HEK293 (cell line): ENCODE data around the gene CYBA.

Experiments used
- CTCF ChIA-PET: fragments of 350-600 bp; formaldehyde crosslinking; extraction: SDS; loops from one replicate; lab custom pipeline; 2021; ENCODE audit warnings: antibody characterized with exemption; lab: Yijun Ruan, JAX
- POLR2A ChIA-PET: fragments of 300-600 bp; formaldehyde crosslinking; extraction: SDS; loops from one replicate; lab custom pipeline; 2020; ENCODE audit warnings: antibody characterized with exemption, inconsistent platforms; lab: Yijun Ruan, JAX
- H3K27ac ChIP-seq: fragments of 200-500 bp; sonication (Bioruptor generic); 2 replicates; pipeline ENCODE4 v1.5.1; 2014; ENCODE audit warnings: low read depth, low read length, control low read depth, inconsistent platforms; ENCODE audit errors: extremely low read depth
- H3K36me3 ChIP-seq, 2 experiments: fragments of 200-500 bp in 1 of 2; sonication (Bioruptor generic) in 1 of 2; 1 replicate in 1 of 2; 2 replicates in 1 of 2; pipeline ENCODE4 v1.5.1; 2014 to 2017; ENCODE audit warnings: inconsistent platforms in 2 of 2, low read length in 2 of 2; ENCODE audit not compliant: control insufficient read depth in 2 of 2, insufficient read depth in 1 of 2
- H3K4me1 ChIP-seq: fragments of 200-500 bp; sonication (Bioruptor generic); 2 replicates; pipeline ENCODE4 v1.5.1; 2014; ENCODE audit warnings: mild to moderate bottlenecking, low read length, inconsistent platforms; ENCODE audit not compliant: control insufficient read depth, insufficient read depth
- H3K4me3 ChIP-seq: 2 replicates; pipeline ENCODE4 v1.5.1; 2011; ENCODE audit warnings: low read depth, mild to moderate bottlenecking, control low read depth, low read length, moderate library complexity
- H3K9me3 ChIP-seq: fragments of 200-500 bp; sonication (Bioruptor generic); 2 replicates; pipeline ENCODE4 v1.5.1; 2014; ENCODE audit warnings: low read depth, low read length, inconsistent platforms; ENCODE audit not compliant: control insufficient read depth, insufficient read depth
- AEBP2 ChIP-seq: fragments of 450-650 bp; formaldehyde crosslinking; IDR thresholded peaks from 2 replicates; pipeline ENCODE4 v1.5.1; 2016; ENCODE audit warnings: missing biosample characterization, missing genetic modification characterization, borderline replicate concordance
- BCL11A ChIP-seq: fragments of 450-650 bp; formaldehyde crosslinking; IDR thresholded peaks from 2 replicates; pipeline ENCODE4 v1.5.1; 2016; ENCODE audit warnings: low read depth, missing biosample characterization, missing genetic modification characterization
- PBX3 ChIP-seq: sonication (generic); formaldehyde crosslinking; IDR thresholded peaks from 2 replicates; pipeline ENCODE4 v1.8.1; 2022; ENCODE audit warnings: mild to moderate bottlenecking, moderate library complexity, missing genetic modification reagents
- SETDB1 ChIP-seq: IDR thresholded peaks from one replicate; pipeline ENCODE4 v1.6.1; 2017; ENCODE audit warnings: mild to moderate bottlenecking, low read length, moderate library complexity, mixed read lengths; ENCODE audit not compliant: insufficient read length
- YY1 ChIP-seq: fragments of 450-650 bp; formaldehyde crosslinking; IDR thresholded peaks from 2 replicates; pipeline ENCODE4 v1.5.1; 2018; ENCODE audit warnings: missing biosample characterization, missing genetic modification characterization
- ZBTB10 ChIP-seq: fragments of 450-650 bp; formaldehyde crosslinking; IDR thresholded peaks from 2 replicates; pipeline ENCODE4 v1.5.1; 2016; ENCODE audit warnings: missing biosample characterization, missing genetic modification characterization
- ZBTB48 ChIP-seq: fragments of 450-650 bp; formaldehyde crosslinking; IDR thresholded peaks from 2 replicates; pipeline ENCODE4 v1.5.1; 2016; ENCODE audit warnings: missing biosample characterization, missing genetic modification characterization
- ZFP37 ChIP-seq: fragments of 450-650 bp; formaldehyde crosslinking; IDR thresholded peaks from 2 replicates; pipeline ENCODE4 v1.5.1; 2016; ENCODE audit warnings: missing biosample characterization, missing genetic modification characterization
- ZNF10 ChIP-seq: fragments of 450-650 bp; formaldehyde crosslinking; IDR thresholded peaks from 2 replicates; pipeline ENCODE4 v1.5.1; 2017; ENCODE audit warnings: missing biosample characterization, missing genetic modification characterization
- ZNF23 ChIP-seq: fragments of 450-650 bp; formaldehyde crosslinking; IDR thresholded peaks from 2 replicates; pipeline ENCODE4 v1.5.1; 2016; ENCODE audit warnings: missing biosample characterization, missing genetic modification characterization, borderline replicate concordance
- ZNF521 ChIP-seq: fragments of 450-650 bp; formaldehyde crosslinking; IDR thresholded peaks from 2 replicates; pipeline ENCODE4 v1.5.1; 2017; ENCODE audit warnings: missing biosample characterization, mild to moderate bottlenecking, missing genetic modification characterization
- ZNF529 ChIP-seq: fragments of 450-650 bp; formaldehyde crosslinking; IDR thresholded peaks from 2 replicates; pipeline ENCODE4 v1.5.1; 2017; ENCODE audit warnings: missing genetic modification characterization, missing biosample characterization; ENCODE audit not compliant: insufficient replicate concordance
- ZNF561 ChIP-seq: fragments of 450-650 bp; IDR thresholded peaks from 2 replicates; pipeline ENCODE4 v1.5.1; 2018; ENCODE audit warnings: missing biosample characterization, missing genetic modification characterization, borderline replicate concordance
- ZNF776 ChIP-seq: fragments of 450-650 bp; formaldehyde crosslinking; IDR thresholded peaks from 2 replicates; pipeline ENCODE4 v1.5.0; 2017; ENCODE audit warnings: missing biosample characterization, missing genetic modification characterization, borderline replicate concordance
- ZNF777 ChIP-seq: fragments of 450-650 bp; formaldehyde crosslinking; IDR thresholded peaks from 2 replicates; pipeline ENCODE4 v1.5.1; 2017; ENCODE audit warnings: missing biosample characterization, missing genetic modification characterization, borderline replicate concordance
- ZNF830 ChIP-seq: fragments of 450-650 bp; IDR thresholded peaks from 2 replicates; pipeline ENCODE4 v1.5.0; 2018; ENCODE audit warnings: missing biosample characterization, missing genetic modification characterization, low read depth, mild to moderate bottlenecking, moderate library complexity
- ZXDB ChIP-seq: fragments of 450-650 bp; formaldehyde crosslinking; IDR thresholded peaks from 2 replicates; pipeline ENCODE4 v1.5.1; 2016; ENCODE audit warnings: missing biosample characterization, missing genetic modification characterization
- TF ChIP-seq, protein P1 (sequence below): fragments of 450-650 bp; formaldehyde crosslinking; IDR thresholded peaks from 2 replicates; pipeline ENCODE4 v1.5.1; 2016; ENCODE audit warnings: missing biosample characterization, missing genetic modification characterization
- TF ChIP-seq, protein P2 (sequence below): fragments of 450-650 bp; formaldehyde crosslinking; IDR thresholded peaks from 2 replicates; pipeline ENCODE4 v1.5.1; 2016; ENCODE audit warnings: missing biosample characterization, missing genetic modification characterization, borderline replicate concordance
- TF ChIP-seq, protein P3 (sequence below): fragments of 450-650 bp; formaldehyde crosslinking; IDR thresholded peaks from 2 replicates; pipeline ENCODE4 v1.5.1; 2016; ENCODE audit warnings: missing biosample characterization, missing genetic modification characterization

Gene CYBA

GRCh38 chr16:88606148-88606757 is 44.6 kb downstream of the CYBA start:
- no peak overlapping the region for H3K4me3 ChIP-seq
- no peak overlapping the region for H3K27ac ChIP-seq
- no peaks in the 10 kb centered on the region for H3K9me3 ChIP-seq
- CTCF ChIA-PET: no interaction called here
- no peaks in the 10 kb centered on the region for H3K4me1 ChIP-seq
- TF ChIP-seq ZBTB48 (tag by site-specific recombination): no peak
- no peak for TF ChIP-seq YY1 (tag by site-specific recombination)
- TF ChIP-seq ZNF529 (tag by site-specific recombination): no peak
- no peak for TF ChIP-seq ZNF23 (tag by site-specific recombination)
- no peak for TF ChIP-seq AEBP2 (tag by site-specific recombination)
- TF ChIP-seq ZNF777: no peak
- no peak for TF ChIP-seq ZNF10 (tag by site-specific recombination)
- TF ChIP-seq, protein P1, sequence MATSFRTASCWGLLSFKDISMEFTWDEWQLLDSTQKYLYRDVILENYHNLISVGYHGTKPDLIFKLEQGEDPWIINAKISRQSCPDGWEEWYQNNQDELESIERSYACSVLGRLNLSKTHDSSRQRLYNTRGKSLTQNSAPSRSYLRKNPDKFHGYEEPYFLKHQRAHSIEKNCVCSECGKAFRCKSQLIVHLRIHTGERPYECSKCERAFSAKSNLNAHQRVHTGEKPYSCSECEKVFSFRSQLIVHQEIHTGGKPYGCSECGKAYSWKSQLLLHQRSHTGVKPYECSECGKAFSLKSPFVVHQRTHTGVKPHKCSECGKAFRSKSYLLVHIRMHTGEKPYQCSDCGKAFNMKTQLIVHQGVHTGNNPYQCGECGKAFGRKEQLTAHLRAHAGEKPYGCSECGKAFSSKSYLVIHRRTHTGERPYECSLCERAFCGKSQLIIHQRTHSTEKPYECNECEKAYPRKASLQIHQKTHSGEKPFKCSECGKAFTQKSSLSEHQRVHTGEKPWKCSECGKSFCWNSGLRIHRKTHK (tag by site-specific recombination): no peak
- no peak for TF ChIP-seq ZNF561 (tag by site-specific recombination)
- TF ChIP-seq ZNF521 (tag by site-specific recombination): no peak
- TF ChIP-seq SETDB1: no peak
- TF ChIP-seq ZXDB (tag by site-specific recombination): no peak
- no peak for TF ChIP-seq ZBTB10 (tag by site-specific recombination)
- TF ChIP-seq, protein P2, sequence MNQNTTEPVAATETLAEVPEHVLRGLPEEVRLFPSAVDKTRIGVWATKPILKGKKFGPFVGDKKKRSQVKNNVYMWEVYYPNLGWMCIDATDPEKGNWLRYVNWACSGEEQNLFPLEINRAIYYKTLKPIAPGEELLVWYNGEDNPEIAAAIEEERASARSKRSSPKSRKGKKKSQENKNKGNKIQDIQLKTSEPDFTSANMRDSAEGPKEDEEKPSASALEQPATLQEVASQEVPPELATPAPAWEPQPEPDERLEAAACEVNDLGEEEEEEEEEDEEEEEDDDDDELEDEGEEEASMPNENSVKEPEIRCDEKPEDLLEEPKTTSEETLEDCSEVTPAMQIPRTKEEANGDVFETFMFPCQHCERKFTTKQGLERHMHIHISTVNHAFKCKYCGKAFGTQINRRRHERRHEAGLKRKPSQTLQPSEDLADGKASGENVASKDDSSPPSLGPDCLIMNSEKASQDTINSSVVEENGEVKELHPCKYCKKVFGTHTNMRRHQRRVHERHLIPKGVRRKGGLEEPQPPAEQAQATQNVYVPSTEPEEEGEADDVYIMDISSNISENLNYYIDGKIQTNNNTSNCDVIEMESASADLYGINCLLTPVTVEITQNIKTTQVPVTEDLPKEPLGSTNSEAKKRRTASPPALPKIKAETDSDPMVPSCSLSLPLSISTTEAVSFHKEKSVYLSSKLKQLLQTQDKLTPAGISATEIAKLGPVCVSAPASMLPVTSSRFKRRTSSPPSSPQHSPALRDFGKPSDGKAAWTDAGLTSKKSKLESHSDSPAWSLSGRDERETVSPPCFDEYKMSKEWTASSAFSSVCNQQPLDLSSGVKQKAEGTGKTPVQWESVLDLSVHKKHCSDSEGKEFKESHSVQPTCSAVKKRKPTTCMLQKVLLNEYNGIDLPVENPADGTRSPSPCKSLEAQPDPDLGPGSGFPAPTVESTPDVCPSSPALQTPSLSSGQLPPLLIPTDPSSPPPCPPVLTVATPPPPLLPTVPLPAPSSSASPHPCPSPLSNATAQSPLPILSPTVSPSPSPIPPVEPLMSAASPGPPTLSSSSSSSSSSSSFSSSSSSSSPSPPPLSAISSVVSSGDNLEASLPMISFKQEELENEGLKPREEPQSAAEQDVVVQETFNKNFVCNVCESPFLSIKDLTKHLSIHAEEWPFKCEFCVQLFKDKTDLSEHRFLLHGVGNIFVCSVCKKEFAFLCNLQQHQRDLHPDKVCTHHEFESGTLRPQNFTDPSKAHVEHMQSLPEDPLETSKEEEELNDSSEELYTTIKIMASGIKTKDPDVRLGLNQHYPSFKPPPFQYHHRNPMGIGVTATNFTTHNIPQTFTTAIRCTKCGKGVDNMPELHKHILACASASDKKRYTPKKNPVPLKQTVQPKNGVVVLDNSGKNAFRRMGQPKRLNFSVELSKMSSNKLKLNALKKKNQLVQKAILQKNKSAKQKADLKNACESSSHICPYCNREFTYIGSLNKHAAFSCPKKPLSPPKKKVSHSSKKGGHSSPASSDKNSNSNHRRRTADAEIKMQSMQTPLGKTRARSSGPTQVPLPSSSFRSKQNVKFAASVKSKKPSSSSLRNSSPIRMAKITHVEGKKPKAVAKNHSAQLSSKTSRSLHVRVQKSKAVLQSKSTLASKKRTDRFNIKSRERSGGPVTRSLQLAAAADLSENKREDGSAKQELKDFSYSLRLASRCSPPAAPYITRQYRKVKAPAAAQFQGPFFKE (tag by site-specific recombination): no peak
- no peak for TF ChIP-seq BCL11A (tag by site-specific recombination)
- no peak for TF ChIP-seq ZNF776
- no peak for TF ChIP-seq ZNF830 (tag by site-specific recombination)
- TF ChIP-seq PBX3 (CRISPR knock-in tag): no peak
- TF ChIP-seq, protein P3, sequence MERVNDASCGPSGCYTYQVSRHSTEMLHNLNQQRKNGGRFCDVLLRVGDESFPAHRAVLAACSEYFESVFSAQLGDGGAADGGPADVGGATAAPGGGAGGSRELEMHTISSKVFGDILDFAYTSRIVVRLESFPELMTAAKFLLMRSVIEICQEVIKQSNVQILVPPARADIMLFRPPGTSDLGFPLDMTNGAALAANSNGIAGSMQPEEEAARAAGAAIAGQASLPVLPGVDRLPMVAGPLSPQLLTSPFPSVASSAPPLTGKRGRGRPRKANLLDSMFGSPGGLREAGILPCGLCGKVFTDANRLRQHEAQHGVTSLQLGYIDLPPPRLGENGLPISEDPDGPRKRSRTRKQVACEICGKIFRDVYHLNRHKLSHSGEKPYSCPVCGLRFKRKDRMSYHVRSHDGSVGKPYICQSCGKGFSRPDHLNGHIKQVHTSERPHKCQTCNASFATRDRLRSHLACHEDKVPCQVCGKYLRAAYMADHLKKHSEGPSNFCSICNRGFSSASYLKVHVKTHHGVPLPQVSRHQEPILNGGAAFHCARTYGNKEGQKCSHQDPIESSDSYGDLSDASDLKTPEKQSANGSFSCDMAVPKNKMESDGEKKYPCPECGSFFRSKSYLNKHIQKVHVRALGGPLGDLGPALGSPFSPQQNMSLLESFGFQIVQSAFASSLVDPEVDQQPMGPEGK (tag by site-specific recombination): no peak
- TF ChIP-seq ZFP37: no peak
- TF ChIP-seq, all 188 proteins: peak for 0
- peaks cover 6 to 86% of the 10 kb centered on the region in 2 experiments for H3K36me3 ChIP-seq
- POLR2A ChIA-PET: no interaction called here
